ENCODE data around the gene MRPL9. TPM values are rescaled to one million over a fixed set of nuclear protein-coding genes. Genes with fewer than 3 reads are reported as not detected.
"Not testable (repeated sequence)": the region's sequence is repeated elsewhere in the genome, so short reads cannot be mapped to it uniquely, and the experiment has no call there.

MRPL9 gene
- total RNA-seq, 2 donors from 2014 or later = 109 to 135 TPM

- peaks cover 3% of the 10 kb centered on the region for H3K27me3 Mint-ChIP-seq (ENCODE audit: low read depth)
- no peak overlapping the region for H3K27ac Mint-ChIP-seq
- peaks cover 1 to 2% of the 10 kb centered on the region in 2 donors for H3K36me3 Mint-ChIP-seq (ENCODE audit: insufficient read depth in 2 of 2)
- H3K4me3 Mint-ChIP-seq = no peak overlapping the region
- no peak for DNase-seq
- ATAC-seq (replicated peaks in 1 of 2) = no peak
- H3K9me3 Mint-ChIP-seq = peaks cover 1 to 7% of the 10 kb centered on the region in 2 donors
- H3K4me1 Mint-ChIP-seq (ENCODE audit: low read depth) = peaks cover 3% of the 10 kb centered on the region
These were observed 23.5 kb downstream of the MRPL9 start for GRCh38 chr1:151739590-151740355.

GRCh38 chr1:151737479-151737878, 25.8 kb downstream of the MRPL9 start:
- H3K4me1 Mint-ChIP-seq (ENCODE audit: low read depth) = peaks cover 4% of the 10 kb centered on the region
- peaks cover 1 to 7% of the 10 kb centered on the region in 2 donors for H3K9me3 Mint-ChIP-seq
- peaks cover 1 to 2% of the 10 kb centered on the region in 2 donors for H3K36me3 Mint-ChIP-seq (ENCODE audit: insufficient read depth in 2 of 2)
- ATAC-seq (replicated peaks in 1 of 2) = no peak
- no peak for DNase-seq
- no peak overlapping the region for H3K27ac Mint-ChIP-seq
- H3K4me3 Mint-ChIP-seq = no peak overlapping the region
- peaks cover 13% of the 10 kb centered on the region for H3K27me3 Mint-ChIP-seq (ENCODE audit: low read depth)

- no peak for DNase-seq
- H3K27me3 Mint-ChIP-seq (ENCODE audit: low read depth) = peaks cover 17% of the 10 kb centered on the region
- H3K36me3 Mint-ChIP-seq (ENCODE audit: insufficient read depth in 2 of 2) = peaks cover 1 to 2% of the 10 kb centered on the region in 2 donors
- no peak for ATAC-seq (replicated peaks in 1 of 2)
- no peak overlapping the region for H3K4me3 Mint-ChIP-seq
- peaks cover 1 to 7% of the 10 kb centered on the region in 2 donors for H3K9me3 Mint-ChIP-seq
- H3K4me1 Mint-ChIP-seq (ENCODE audit: low read depth) = peaks cover 4% of the 10 kb centered on the region
- H3K27ac Mint-ChIP-seq = no peak overlapping the region
These were observed 26.3 kb downstream of the MRPL9 start for GRCh38 chr1:151737026-151737425.

- H3K9me3 Mint-ChIP-seq; ATAC-seq (replicated peaks in 1 of 2); H3K36me3 Mint-ChIP-seq (ENCODE audit: insufficient read depth in 2 of 2); H3K4me1 Mint-ChIP-seq (ENCODE audit: low read depth); H3K27ac Mint-ChIP-seq; DNase-seq; H3K4me3 Mint-ChIP-seq: not testable (repeated sequence)
- H3K27me3 Mint-ChIP-seq (ENCODE audit: low read depth) = peaks cover 38% of the 10 kb centered on the region
These were observed 29.3 kb downstream of the MRPL9 start for GRCh38 chr1:151733995-151734394.

GRCh38 chr1:151733126-151733525, 30.2 kb downstream of the MRPL9 start:
- H3K27me3 Mint-ChIP-seq (ENCODE audit: low read depth) = peaks cover 42% of the 10 kb centered on the region
- H3K27ac Mint-ChIP-seq = no peak overlapping the region
- H3K36me3 Mint-ChIP-seq (ENCODE audit: insufficient read depth in 2 of 2) = peaks cover 1 to 2% of the 10 kb centered on the region in 2 donors
- H3K4me1 Mint-ChIP-seq (ENCODE audit: low read depth) = peaks cover 4% of the 10 kb centered on the region
- ATAC-seq (replicated peaks in 1 of 2) = no peak
- H3K9me3 Mint-ChIP-seq = peaks cover 0 to 7% of the 10 kb centered on the region in 2 donors
- H3K4me3 Mint-ChIP-seq = no peak overlapping the region
- no peak for DNase-seq

- no peaks in the 10 kb centered on the region for H3K9me3 Mint-ChIP-seq
- peaks cover 65% of the 10 kb centered on the region for H3K27me3 Mint-ChIP-seq (ENCODE audit: low read depth)
- peaks cover 3% of the 10 kb centered on the region for H3K4me1 Mint-ChIP-seq (ENCODE audit: low read depth)
- H3K4me3 Mint-ChIP-seq = no peak overlapping the region
- DNase-seq (no peak), ATAC-seq (replicated peaks in 1 of 2) (no peak)
- no peak overlapping the region for H3K27ac Mint-ChIP-seq
- no peaks in the 10 kb centered on the region for H3K36me3 Mint-ChIP-seq (ENCODE audit: insufficient read depth in 2 of 2)
These were observed 33.4 kb downstream of the MRPL9 start for GRCh38 chr1:151729966-151730291.

GRCh38 chr1:151729157-151729965, 33.9 kb downstream of the MRPL9 start:
- Mint-ChIP-seq H3K9me3 (no peaks in the 10 kb centered on the region), H3K4me3 (no peak overlapping the region), H3K4me1 (ENCODE audit: low read depth) (no peaks in the 10 kb centered on the region), H3K27me3 (ENCODE audit: low read depth) (peaks cover 59% of the 10 kb centered on the region), H3K36me3 (ENCODE audit: insufficient read depth in 2 of 2) (no peaks in the 10 kb centered on the region), H3K27ac (no peak overlapping the region)
- ATAC-seq (replicated peaks in 1 of 2) (no peak), DNase-seq (no peak)

- no peaks in the 10 kb centered on the region for H3K9me3 Mint-ChIP-seq
- H3K27me3 Mint-ChIP-seq (ENCODE audit: low read depth) = peaks cover 57% of the 10 kb centered on the region
- ATAC-seq (replicated peaks in 1 of 2) (no peak), DNase-seq (no peak)
- no peak overlapping the region for H3K27ac Mint-ChIP-seq
- no peak overlapping the region for H3K4me3 Mint-ChIP-seq
- H3K4me1 Mint-ChIP-seq (ENCODE audit: low read depth) = no peaks in the 10 kb centered on the region
- H3K36me3 Mint-ChIP-seq (ENCODE audit: insufficient read depth in 2 of 2) = no peaks in the 10 kb centered on the region
These were observed 34.9 kb downstream of the MRPL9 start for GRCh38 chr1:151728151-151729054.

- DNase-seq (no peak), ATAC-seq (replicated peaks in 1 of 2) (no peak)
- H3K27me3 Mint-ChIP-seq (ENCODE audit: low read depth) = peaks cover 60% of the 10 kb centered on the region
- no peak overlapping the region for H3K27ac Mint-ChIP-seq
- peaks cover 18% of the 10 kb centered on the region for H3K4me1 Mint-ChIP-seq (ENCODE audit: low read depth)
- no peak overlapping the region for H3K4me3 Mint-ChIP-seq
- H3K36me3 Mint-ChIP-seq (ENCODE audit: insufficient read depth in 2 of 2) = no peaks in the 10 kb centered on the region
- no peaks in the 10 kb centered on the region for H3K9me3 Mint-ChIP-seq
These were observed 39.4 kb downstream of the MRPL9 start for GRCh38 chr1:151723726-151724370.

- no peak for DNase-seq
- no peak for ATAC-seq (replicated peaks in 1 of 2)
- H3K9me3 Mint-ChIP-seq = no peaks in the 10 kb centered on the region
- no peak overlapping the region for H3K27ac Mint-ChIP-seq
- peaks cover 69% of the 10 kb centered on the region for H3K27me3 Mint-ChIP-seq (ENCODE audit: low read depth)
- no peaks in the 10 kb centered on the region for H3K36me3 Mint-ChIP-seq (ENCODE audit: insufficient read depth in 2 of 2)
- H3K4me3 Mint-ChIP-seq = peak overlapping the region; percentile 89 to 91
- H3K4me1 Mint-ChIP-seq (ENCODE audit: low read depth) = peaks cover 22% of the 10 kb centered on the region
These were observed 41.3 kb downstream of the MRPL9 start for GRCh38 chr1:151721788-151722510.

- H3K36me3 Mint-ChIP-seq (ENCODE audit: insufficient read depth in 2 of 2) = no peaks in the 10 kb centered on the region
- H3K27me3 Mint-ChIP-seq (ENCODE audit: low read depth) = peaks cover 67% of the 10 kb centered on the region
- peak; percentile 41 to 46 for DNase-seq
- H3K27ac Mint-ChIP-seq = no peak within 1 kb of the TSS
- H3K4me3 Mint-ChIP-seq = peak within 1 kb of the TSS; percentile 89 to 91
- peak; percentile 90 to 92 for ATAC-seq (replicated peaks in 1 of 2)
- peaks cover 26% of the 10 kb centered on the region for H3K4me1 Mint-ChIP-seq (ENCODE audit: low read depth)
- no peaks in the 10 kb centered on the region for H3K9me3 Mint-ChIP-seq
These were observed 42.1 kb downstream of the MRPL9 start, which contains the start of gene RIIAD1 for GRCh38 chr1:151720974-151721787. RIIAD1 (plus strand) TSS chr1:151721522; CDS start chr1:151721537, 15 bp downstream.
